BLaER1 (cell line): ENCODE measurements around the gene ANKRD55.
"Not testable (repeated sequence)": the region's sequence is repeated elsewhere in the genome, so short reads cannot be mapped to it uniquely, and the experiment has no call there.

Source experiments
- H3K27ac ChIP-seq: shearing (Covaris generic); formaldehyde crosslinking; 2 replicates; pipeline ENCODE4 v1.8.1; 2022
- H3K27me3 ChIP-seq: shearing (Covaris generic); formaldehyde crosslinking; 2 replicates; pipeline ENCODE4 v1.8.1; 2022
- H3K36me3 ChIP-seq: shearing (Covaris generic); formaldehyde crosslinking; 2 replicates; pipeline ENCODE4 v1.8.1; 2022
- H3K4me1 ChIP-seq: shearing (Covaris generic); formaldehyde crosslinking; 2 replicates; pipeline ENCODE4 v1.8.1; 2022
- H3K4me2 ChIP-seq: shearing (Covaris generic); formaldehyde crosslinking; 2 replicates; pipeline ENCODE4 v1.8.1; 2022
- H3K4me3 ChIP-seq: shearing (Covaris generic); formaldehyde crosslinking; 2 replicates; pipeline ENCODE4 v1.8.1; 2022
- H3K9ac ChIP-seq: shearing (Covaris generic); formaldehyde crosslinking; 2 replicates; pipeline ENCODE4 v1.8.1; 2022
- H3K9me3 ChIP-seq: shearing (Covaris generic); formaldehyde crosslinking; 2 replicates; pipeline ENCODE4 v1.8.1; 2022
- H4K20me1 ChIP-seq: shearing (Covaris generic); formaldehyde crosslinking; 2 replicates; pipeline ENCODE4 v1.8.1; 2022
- Cebpa-rat ChIP-seq: shearing (Covaris generic); IDR thresholded peaks from 2 replicates; pipeline ENCODE4 v1.8.1; 2022

Gene ANKRD55

GRCh38 chr5:56090793-56091460 lies 142.2 kb downstream of the ANKRD55 start:
- H3K4me3 ChIP-seq: no peak overlapping the region
- H3K4me1 ChIP-seq: peaks cover 34% of the 10 kb centered on the region
- 0 out of 2 replicates have a peak overlapping the region, but pooled peaks have one; percentile 4 for H3K27ac ChIP-seq
- H3K27me3 ChIP-seq: no peaks in the 10 kb centered on the region
- H3K4me2 ChIP-seq: peak overlapping the region; percentile 33; the same call in 1 of the 2 replicates
- no peak overlapping the region for H3K9ac ChIP-seq
- no peaks in the 10 kb centered on the region for H3K36me3 ChIP-seq
- TF ChIP-seq Cebpa-rat: no peak
- H4K20me1 ChIP-seq: no peaks in the 10 kb centered on the region
- no peaks in the 10 kb centered on the region for H3K9me3 ChIP-seq

- no peak overlapping the region for H3K27ac ChIP-seq
- no peak overlapping the region for H3K4me3 ChIP-seq
- TF ChIP-seq Cebpa-rat: no peak
- no peaks in the 10 kb centered on the region for H3K36me3 ChIP-seq
- no peak overlapping the region for H3K9ac ChIP-seq
- H3K4me1 ChIP-seq: peaks cover 34% of the 10 kb centered on the region
- H4K20me1 ChIP-seq: no peaks in the 10 kb centered on the region
- H3K27me3 ChIP-seq: no peaks in the 10 kb centered on the region
- H3K9me3 ChIP-seq: peaks cover 7% of the 10 kb centered on the region
- H3K4me2 ChIP-seq: no peak overlapping the region
Measured at GRCh38 chr5:56088967-56089829, 143.9 kb downstream of the ANKRD55 start.

- H3K9ac ChIP-seq: no peak overlapping the region
- no peaks in the 10 kb centered on the region for H4K20me1 ChIP-seq
- H3K36me3 ChIP-seq: no peaks in the 10 kb centered on the region
- no peaks in the 10 kb centered on the region for H3K27me3 ChIP-seq
- H3K27ac ChIP-seq: no peak overlapping the region
- peaks cover 34% of the 10 kb centered on the region for H3K4me1 ChIP-seq
- H3K4me3 ChIP-seq: no peak overlapping the region
- no peak for TF ChIP-seq Cebpa-rat
- H3K4me2 ChIP-seq: no peak overlapping the region
- peaks cover 14% of the 10 kb centered on the region for H3K9me3 ChIP-seq
Measured at GRCh38 chr5:56088431-56088949, 144.6 kb downstream of the ANKRD55 start.

GRCh38 chr5:56085193-56085592 lies 147.9 kb downstream of the ANKRD55 start:
- no peak for TF ChIP-seq Cebpa-rat
- Histone ChIP-seq H3K27ac (no peak overlapping the region), H3K36me3 (no peaks in the 10 kb centered on the region), H3K27me3 (no peaks in the 10 kb centered on the region), H3K4me3 (no peak overlapping the region), H3K4me2 (no peak overlapping the region), H3K9ac (no peak overlapping the region), H4K20me1 (no peaks in the 10 kb centered on the region), H3K9me3 (peaks cover 20% of the 10 kb centered on the region), H3K4me1 (peaks cover 22% of the 10 kb centered on the region)

- no peak for TF ChIP-seq Cebpa-rat
- H3K9me3 ChIP-seq: peaks cover 20% of the 10 kb centered on the region
Measured at GRCh38 chr5:56083286-56083854, 149.8 kb downstream of the ANKRD55 start.

GRCh38 chr5:56081053-56081642 lies 152.0 kb downstream of the ANKRD55 start:
- H3K27ac ChIP-seq, H3K4me3 ChIP-seq, H3K9ac ChIP-seq, H4K20me1 ChIP-seq, H3K27me3 ChIP-seq, H3K36me3 ChIP-seq: not testable (repeated sequence)
- Histone ChIP-seq H3K4me2 (peak overlapping the region; percentile 29; the same call in 1 of the 2 replicates), H3K4me1 (peaks cover 40% of the 10 kb centered on the region), H3K9me3 (peaks cover 20% of the 10 kb centered on the region)

More at GRCh38 chr5:56083286-56083854, 149.8 kb downstream of the ANKRD55 start:
- Histone ChIP-seq H3K4me2 (no peak overlapping the region), H4K20me1 (no peaks in the 10 kb centered on the region), H3K27ac (no peak overlapping the region), H3K4me1 (peaks cover 27% of the 10 kb centered on the region), H3K27me3 (no peaks in the 10 kb centered on the region), H3K4me3 (no peak overlapping the region), H3K36me3 (no peaks in the 10 kb centered on the region), H3K9ac (no peak overlapping the region)

GRCh38 chr5:56080375-56081052 lies 152.6 kb downstream of the ANKRD55 start:
- Histone ChIP-seq H3K4me3 (no peak overlapping the region), H3K4me1 (peaks cover 40% of the 10 kb centered on the region), H3K9ac (no peak overlapping the region), H4K20me1 (no peaks in the 10 kb centered on the region), H3K4me2 (peak overlapping the region; percentile 29; the same call in 1 of the 2 replicates), H3K27me3 (no peaks in the 10 kb centered on the region), H3K36me3 (no peaks in the 10 kb centered on the region), H3K9me3 (peaks cover 20% of the 10 kb centered on the region), H3K27ac (no peak overlapping the region)
- TF ChIP-seq Cebpa-rat: no peak

- not testable (repeated sequence) for H3K36me3 ChIP-seq, H4K20me1 ChIP-seq, H3K27me3 ChIP-seq, H3K4me3 ChIP-seq
- Histone ChIP-seq H3K4me2 (peak overlapping the region; percentile 80), H3K27ac (peak overlapping the region; percentile 66; the same call in 1 of the 2 replicates), H3K9ac (peak overlapping the region; percentile 16; the same call in 1 of the 2 replicates), H3K9me3 (peaks cover 12% of the 10 kb centered on the region), H3K4me1 (peaks cover 40% of the 10 kb centered on the region)
Measured at GRCh38 chr5:56079157-56079500, 154.0 kb downstream of the ANKRD55 start.
